Testis (tissue), 2 donors: Measurements from ENCODE around the gene MED10.

ENCODE experiments used
- POLR2A ChIP-seq: fragments of 450-650 bp; IDR thresholded peaks from one replicate; pipeline ENCODE4 v1.6.1; 2017; ENCODE audit warnings: antibody characterized with exemption, mild to moderate bottlenecking, moderate library complexity
- TF ChIP-seq, protein P1 (sequence below), 3 experiments: fragments of 450-650 bp in 2 of 3; fragments of 200-600 bp in 1 of 3; sonication (generic) in 1 of 3; IDR thresholded peaks; one replicate each; pipeline ENCODE4 v1.5.1; 2016 to 2019; ENCODE audit warnings: antibody characterized with exemption in 3 of 3, mild to moderate bottlenecking in 2 of 3, moderate library complexity in 1 of 3

DNA sequence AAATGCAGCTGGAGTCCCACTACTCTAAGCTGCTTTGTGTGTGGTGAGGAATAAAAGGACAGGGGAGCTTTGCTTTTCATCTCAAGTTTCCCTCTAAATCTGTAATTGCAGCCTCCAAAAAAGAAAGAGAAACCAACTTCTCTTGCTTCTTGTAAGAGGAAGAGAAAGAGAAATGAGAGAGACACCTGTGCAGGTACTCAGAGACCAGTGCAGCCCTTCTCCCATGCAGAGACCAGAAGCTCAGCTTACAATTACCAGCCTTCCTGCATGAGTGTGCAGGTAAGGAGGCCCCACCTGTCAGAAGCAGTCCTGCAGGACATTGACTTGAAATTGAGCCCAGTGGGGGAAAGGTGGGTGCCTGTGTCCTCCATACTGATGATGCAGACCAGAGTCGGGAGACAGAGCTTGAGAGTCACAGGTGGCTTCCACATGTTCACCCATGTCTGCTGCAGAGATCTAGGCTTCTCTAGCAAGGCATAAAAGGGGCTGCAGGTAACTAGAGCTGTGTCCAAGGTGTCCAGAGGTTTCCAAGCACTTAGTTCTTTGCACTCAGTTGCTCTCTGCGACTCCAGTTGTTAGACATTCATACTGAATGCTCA, 15.3 kb upstream of the MED10 start:
- no peak for TF ChIP-seq POLR2A
- TF ChIP-seq, protein P1, sequence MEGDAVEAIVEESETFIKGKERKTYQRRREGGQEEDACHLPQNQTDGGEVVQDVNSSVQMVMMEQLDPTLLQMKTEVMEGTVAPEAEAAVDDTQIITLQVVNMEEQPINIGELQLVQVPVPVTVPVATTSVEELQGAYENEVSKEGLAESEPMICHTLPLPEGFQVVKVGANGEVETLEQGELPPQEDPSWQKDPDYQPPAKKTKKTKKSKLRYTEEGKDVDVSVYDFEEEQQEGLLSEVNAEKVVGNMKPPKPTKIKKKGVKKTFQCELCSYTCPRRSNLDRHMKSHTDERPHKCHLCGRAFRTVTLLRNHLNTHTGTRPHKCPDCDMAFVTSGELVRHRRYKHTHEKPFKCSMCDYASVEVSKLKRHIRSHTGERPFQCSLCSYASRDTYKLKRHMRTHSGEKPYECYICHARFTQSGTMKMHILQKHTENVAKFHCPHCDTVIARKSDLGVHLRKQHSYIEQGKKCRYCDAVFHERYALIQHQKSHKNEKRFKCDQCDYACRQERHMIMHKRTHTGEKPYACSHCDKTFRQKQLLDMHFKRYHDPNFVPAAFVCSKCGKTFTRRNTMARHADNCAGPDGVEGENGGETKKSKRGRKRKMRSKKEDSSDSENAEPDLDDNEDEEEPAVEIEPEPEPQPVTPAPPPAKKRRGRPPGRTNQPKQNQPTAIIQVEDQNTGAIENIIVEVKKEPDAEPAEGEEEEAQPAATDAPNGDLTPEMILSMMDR (IDR thresholded peaks at IDR 0.05): no peak
